Stimulated activated CD4-positive, alpha-beta T cell treated with anti-CD3 and anti-CD28 coated beads, Interleukin-12 subunit alpha, Interleukin-12 subunit beta, amount 100 ng/mL, for 4 hours (primary cell): ENCODE data around the gene GRB10.

Experiments used
- DNase-seq: peaks from one replicate; pipeline ENCODE4 v3.0.0-alpha.2; 2020

GRB10 gene

DNA sequence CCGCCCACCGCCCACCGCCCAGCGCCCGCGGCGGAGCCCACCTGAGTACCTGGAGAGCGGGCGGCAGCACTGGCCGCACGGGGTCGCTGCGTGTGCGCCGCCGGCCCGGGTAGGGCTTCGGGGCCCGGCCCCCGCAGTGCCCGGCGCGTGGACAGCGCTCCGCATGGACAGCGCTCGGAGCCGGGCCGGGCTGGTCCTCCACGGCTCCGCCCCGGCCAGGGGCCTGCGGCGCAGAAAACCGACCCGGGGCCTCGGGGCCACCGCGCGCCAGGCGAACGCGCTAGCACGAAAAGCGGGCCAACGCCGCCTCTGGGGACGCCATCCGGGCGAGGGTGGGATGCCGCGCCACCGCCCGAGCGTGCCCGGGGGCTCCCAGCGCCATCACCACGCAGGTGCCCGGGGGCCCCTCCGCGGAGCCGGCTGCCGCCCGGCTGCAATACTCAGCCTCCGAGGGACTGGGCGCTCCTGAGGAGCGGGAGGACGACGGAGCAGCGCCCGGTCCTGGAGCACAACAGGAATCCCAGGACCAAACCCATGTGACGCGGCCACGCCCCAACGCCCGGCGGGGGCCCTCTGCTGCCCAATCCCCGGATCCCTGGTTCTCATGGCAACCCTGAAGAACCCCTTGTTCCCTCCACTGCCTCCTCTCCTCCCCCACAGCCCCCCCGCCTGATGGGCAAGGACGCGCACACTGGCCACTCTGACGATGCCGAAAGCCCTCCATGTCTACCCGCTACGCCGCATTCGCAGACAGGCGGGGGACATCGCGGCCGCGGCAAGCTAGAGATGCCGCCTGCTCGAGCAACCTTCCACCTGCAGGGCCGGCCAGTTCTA is at the start of gene GRB10:
GRB10 (minus strand) TSS at position 522 of the 834 bp plus-strand sequence. CDS start 50,574 bp downstream, outside the sequence.
- no peak for DNase-seq

GRCh38 chr7:50828801-50829200 is 46.1 kb upstream of the GRB10 start:
- no peak for DNase-seq

GRCh38 chr7:50828116-50828515 is 45.4 kb upstream of the GRB10 start:
- no peak for DNase-seq

GRCh38 chr7:50827281-50827680 is 44.6 kb upstream of the GRB10 start:
- DNase-seq: no peak

- no peak for DNase-seq
These were observed 43.9 kb upstream of the GRB10 start for GRCh38 chr7:50826371-50827172.

GRCh38 chr7:50825465-50825864 is 42.8 kb upstream of the GRB10 start:
- no peak for DNase-seq

DNA sequence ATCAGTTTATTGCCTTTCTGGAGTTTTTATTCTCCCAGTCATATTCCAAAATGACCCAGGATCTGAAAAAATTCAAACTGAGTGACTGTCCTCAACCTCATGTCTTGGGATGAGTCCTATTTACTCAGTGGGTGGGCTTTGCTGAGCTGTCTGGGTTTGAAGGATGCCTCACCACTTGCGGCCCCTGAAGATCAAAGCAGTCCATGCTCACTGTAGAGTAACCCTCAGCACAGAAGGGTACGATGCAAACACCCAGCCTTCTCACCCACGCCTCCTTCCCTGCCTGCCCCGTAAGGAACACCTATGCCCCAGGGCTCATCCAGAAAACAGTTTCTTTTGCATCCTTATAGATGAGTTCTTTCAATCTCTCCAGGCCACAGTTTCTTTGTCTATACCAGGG is 42.2 kb upstream of the GRB10 start:
- no peak for DNase-seq

DNA sequence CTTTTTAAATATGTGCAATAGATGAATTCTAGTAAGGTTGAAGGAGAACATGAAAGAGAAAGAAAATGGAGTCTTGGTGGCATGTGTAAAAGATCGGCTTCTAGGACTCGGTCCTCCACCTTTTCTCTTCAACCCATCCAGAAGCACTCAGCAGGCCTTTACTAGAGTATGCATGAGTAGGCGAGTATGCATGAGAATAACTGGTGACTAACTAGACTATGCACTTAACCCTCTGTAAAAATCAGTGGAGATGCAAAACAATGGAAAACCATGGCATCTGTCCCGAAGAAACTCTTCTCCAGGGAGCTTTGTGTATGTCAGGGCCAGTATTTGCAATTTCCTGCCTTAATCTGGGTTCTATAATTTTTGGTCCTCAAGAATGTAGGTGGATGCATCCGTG is 40.0 kb upstream of the GRB10 start:
- no peak for DNase-seq

DNA sequence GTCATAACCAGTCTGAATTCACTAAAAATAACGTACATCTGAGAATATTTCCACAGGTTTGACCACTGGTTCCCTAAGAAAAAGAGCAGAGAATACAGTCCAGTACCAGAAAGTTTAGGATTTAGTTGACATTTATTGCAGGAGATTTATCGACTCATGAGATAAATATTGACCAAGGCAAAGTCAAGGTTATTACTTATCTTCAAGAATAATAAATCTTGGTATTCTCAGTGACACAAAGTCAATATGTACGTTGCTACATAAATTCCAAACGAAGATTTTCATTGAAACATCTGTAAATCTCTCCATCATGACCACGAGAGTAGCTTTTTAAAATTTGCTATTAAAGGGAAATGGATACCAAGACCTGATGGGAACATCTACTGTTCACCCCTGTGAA is 39.4 kb upstream of the GRB10 start:
- no peak for DNase-seq

- no peak for DNase-seq
These were observed 38.8 kb upstream of the GRB10 start for GRCh38 chr7:50821457-50822008.

DNA sequence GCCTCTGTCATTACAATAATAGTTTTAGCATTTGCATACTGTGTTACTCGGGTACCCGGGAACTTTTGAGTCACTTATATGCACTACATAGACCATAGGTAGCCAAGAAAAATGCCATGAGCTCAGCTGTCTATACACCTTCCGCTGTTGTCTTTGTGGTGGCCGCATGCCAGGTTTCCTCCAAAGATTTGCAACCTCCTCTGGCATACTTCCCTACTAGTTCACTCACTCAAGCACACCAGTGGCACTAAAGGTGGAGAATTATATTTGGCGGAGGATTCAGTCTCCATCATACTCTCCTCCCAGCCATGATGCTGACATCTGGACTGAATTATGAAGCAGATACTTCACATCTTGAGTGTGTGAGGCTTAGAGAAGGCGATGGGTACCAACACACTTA is 35.6 kb upstream of the GRB10 start:
- DNase-seq: no peak

DNA sequence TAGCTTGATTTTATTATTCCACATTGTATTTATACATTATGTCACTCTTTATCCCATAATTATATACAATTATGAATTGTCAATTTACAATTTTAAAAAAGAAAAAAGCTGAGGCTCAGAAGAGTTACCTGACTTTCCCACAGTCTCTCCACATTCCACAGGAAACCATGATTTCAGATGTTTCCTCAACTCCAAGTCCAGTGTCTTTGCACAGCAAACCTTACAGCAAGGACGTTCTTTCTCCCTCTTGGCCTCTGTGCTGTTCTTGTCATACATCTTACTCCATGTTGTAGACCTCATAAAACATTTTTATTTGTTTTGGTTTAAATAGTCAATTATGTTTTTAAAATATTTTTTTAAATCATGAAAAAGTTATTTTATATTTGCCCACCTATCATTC is 34.9 kb upstream of the GRB10 start:
- no peak for DNase-seq

GRCh38 chr7:50815138-50815537 is 32.4 kb upstream of the GRB10 start:
- DNase-seq: no peak

GRCh38 chr7:50814166-50814565 is 31.5 kb upstream of the GRB10 start:
- DNase-seq: no peak

GRCh38 chr7:50812841-50813475 is 30.3 kb upstream of the GRB10 start:
- DNase-seq: no peak

DNA sequence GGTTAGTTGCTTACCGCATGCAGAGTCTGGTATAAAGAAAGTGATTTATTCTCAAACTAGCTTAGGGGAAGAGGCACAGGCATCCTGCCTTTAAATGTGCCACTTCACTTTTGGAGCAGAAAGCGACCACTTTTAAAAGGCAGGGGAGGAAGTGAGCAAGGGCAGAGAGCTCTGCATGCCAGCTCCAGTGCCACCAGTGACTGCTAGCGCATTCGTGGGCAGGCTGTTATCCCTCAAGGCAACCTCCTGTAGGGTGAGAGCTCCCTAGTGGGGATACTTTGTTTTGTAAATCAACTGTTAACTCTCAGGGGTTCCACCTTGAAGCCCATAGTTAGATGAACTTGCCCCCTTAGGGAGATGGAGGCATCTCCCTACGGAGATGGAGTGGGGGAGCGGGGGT is 29.4 kb upstream of the GRB10 start:
- no peak for DNase-seq

GRCh38 chr7:50808282-50808888 is 25.7 kb upstream of the GRB10 start:
- DNase-seq: no peak

GRCh38 chr7:50807026-50807730 is 24.5 kb upstream of the GRB10 start:
- no peak for DNase-seq

DNA sequence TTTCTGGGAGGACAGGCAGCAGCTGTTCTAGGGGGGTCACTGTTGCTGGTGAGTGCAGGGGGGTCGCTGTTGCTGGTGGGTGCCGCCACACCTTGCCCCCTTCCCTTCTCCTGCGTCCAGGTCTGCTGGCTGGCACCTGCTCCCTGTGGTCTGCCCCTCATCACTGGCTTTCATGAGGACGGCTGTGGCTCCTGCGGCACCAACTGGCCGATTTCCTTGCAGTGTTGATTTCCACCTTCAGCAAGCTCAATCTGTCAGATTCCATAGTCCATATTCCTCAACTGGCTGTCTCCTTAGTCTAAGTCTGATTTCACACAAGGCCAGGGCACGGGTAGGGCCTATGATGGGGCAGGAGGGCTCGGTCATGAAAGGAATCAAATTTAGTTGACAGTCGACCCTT is 23.4 kb upstream of the GRB10 start:
- no peak for DNase-seq

GRCh38 chr7:50805447-50806125 is 22.9 kb upstream of the GRB10 start:
- no peak for DNase-seq
